Measurements from ENCODE around the gene RUSF1.
"Not testable (repeated sequence)": the region's sequence is repeated elsewhere in the genome, so short reads cannot be mapped to it uniquely, and the experiment has no call there.

The RUSF1 gene

DNA sequence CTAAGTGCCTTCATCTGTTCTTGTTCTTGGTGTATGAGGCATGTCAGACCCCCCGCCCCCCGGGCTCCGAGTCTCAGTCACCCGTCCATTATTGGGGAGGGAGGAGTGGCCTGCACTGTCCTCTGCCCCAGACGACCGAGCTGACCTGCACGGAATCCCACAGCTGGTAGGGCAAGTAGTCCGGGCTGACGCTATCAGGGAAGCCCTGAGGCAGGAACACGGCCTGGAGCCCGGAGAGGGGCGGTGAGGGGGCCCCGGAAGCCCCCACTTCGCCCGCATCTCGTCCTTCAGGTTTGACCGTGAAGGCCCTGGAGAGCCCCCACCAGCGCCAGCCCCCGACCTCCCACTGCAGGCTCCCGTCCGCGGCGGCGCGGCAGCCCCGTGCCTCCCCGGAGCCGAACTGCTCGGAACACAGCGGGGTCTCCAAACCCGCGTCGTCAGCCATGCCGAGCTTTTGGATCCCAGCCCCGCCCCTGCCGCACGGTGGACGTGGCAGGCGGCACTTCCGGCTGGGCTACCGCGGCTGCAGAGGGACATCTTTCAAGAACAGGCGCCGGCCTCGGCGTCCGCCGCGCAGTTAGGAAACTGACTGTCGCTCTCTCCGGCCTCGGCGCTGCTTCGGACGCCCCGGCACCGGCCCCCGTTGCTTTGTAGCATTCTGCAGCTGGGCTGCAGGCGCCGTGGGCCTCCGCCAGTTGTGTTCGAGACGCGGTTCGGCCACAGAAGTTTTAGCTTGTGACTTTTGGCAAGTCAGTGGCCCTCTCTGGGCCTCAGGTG is at the start of gene RUSF1:
Gene RUSF1, minus strand, starts transcription at position 463 of the 777 bp plus-strand sequence. Its CDS starts 18 bp downstream, at position 445.
- DNase-seq, result peak; percentile 43 to 93 (median 84)

DNA sequence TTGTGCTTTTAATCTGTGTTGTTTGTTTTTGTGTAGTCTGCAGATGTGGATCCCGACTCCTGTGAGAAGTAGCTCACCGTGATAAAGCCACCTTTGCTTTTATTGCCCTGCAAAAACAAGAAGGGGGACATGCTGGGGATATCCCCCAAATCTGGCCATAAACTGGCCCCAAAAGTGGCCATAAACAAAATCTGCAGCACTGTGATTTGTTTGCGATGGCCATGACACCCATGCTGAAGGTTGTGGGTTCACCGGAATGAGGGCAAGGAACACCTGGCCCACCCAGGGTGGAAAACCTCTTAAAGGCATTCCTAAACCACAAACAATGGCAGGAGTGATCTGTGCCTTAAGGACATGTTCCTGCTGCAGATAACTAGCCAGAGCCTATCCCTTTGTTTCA is 34.6 kb upstream of the RUSF1 start:
- DNase-seq, result no peak

- not testable (repeated sequence) for DNase-seq
These were observed 31.6 kb upstream of the RUSF1 start for GRCh38 chr16:31539762-31540161.

DNA sequence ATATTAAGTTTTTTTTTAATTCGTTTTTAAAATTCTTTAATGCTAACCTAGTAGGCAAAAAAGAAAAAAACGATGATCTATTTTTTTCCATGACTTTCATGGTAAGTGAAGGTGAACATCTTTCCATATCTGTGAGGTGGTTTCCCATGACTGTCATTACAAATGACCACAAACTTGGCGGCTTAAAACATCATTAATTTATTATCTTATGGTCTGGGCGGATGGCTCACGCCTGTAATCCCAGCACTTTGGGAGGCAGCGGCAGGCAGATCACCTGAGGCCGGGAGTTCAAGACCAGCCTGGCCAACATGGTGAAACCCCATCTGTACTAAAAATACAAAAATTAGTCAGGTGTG is 30.0 kb upstream of the RUSF1 start:
- DNase-seq, result not testable (repeated sequence)

DNA sequence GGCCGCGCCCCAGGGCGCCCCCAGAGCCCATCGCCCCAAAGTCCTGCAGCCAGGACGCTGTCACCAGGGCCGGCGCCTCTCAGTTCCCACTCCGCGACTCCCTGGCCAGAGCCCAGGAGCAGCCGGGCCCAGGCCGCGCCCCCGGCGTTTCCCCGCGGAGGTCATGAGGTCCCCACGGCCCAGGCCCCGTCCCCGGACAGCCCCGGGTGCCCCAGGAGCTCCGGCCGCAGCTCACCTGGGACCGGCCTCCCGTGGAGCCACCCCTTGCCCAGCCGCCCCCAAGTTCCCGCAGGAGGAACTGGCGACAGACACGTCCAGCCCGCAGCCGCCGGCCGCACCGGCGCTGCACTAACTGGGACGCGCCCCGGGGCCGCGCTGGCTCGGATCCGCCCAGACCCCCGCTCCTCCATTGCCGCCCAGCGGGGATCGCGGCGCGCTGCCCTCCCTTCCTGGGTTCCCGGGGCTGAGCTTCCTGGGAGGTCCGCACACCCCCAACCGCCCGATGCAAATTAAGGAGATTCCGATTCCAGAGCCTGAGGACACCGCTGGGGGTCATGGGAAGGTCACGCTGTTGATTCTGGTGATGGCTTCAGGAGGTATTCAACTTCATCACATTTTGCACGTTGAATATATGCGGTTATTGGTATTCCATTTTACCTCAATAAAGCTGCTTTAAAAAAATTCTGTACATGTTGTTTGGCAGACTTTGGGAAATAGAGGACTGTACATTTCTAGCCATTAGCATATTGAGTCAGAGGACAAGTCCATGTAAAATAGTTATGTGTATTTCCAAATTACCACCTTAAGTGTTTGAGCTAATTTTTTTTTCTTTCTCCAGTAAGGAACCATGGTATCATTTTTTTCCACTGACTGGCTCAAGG is 29.4 kb upstream of the RUSF1 start:
- no peak for DNase-seq

GRCh38 chr16:31536804-31537361 is 28.7 kb upstream of the RUSF1 start:
- no peak for DNase-seq

DNA sequence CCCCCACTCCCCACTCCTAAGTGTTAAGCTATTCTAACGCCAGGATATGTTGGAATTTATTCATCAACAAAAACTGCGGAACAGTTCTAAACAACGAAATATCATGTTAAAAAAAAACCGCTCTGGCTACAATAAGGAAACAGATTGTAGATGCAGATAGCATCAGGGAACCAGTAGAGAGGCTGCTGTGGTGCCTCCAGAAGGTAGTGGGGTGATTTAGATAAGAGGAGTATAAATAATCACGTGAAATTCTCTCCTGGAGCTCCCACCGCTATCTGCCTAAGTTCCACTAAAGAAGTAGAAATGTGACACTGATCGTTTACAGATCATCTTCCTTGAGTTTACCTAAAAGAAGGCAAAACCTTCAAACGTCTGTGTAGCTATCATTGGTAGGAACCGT is 27.5 kb upstream of the RUSF1 start:
- DNase-seq, result no peak

DNA sequence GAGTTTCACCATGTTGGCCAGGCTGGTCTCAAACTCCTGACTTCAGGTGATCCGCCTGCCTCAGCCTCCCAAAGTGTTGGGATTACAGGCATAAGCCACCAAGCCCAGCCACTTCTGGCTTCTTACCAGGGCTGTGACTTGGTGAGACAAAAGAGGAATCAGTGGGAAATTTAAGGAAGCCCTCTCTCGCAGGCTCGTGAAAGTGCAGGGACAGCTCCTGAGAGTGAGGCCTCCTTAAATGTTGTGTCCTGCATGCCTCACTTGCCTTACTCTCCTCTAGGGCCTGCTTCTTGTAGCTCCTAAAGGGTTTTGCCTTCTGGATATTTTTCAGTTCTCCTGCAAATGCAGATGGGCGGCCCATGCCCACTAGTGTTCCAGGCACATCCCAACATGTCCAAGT is 24.7 kb upstream of the RUSF1 start:
- DNase-seq, result no peak

DNA sequence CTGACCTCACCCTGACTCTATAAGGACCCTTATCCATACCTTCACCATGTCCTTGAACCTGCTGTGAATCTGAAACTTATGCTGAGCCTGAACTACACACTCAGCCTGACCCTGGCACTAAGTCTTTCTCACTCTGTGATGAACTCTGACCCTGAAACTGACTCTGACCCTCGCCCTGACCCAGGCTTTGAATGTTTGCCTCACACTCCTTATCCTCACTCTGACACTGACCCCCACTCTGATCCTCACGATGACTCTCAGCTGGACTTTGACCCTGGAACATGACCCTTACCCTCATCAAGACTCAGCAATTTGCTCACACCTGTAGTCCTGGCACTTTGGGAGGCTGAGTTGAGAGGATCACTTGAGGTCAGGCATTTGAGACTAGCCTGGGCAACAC is 23.9 kb upstream of the RUSF1 start:
- DNase-seq, result no peak

DNA sequence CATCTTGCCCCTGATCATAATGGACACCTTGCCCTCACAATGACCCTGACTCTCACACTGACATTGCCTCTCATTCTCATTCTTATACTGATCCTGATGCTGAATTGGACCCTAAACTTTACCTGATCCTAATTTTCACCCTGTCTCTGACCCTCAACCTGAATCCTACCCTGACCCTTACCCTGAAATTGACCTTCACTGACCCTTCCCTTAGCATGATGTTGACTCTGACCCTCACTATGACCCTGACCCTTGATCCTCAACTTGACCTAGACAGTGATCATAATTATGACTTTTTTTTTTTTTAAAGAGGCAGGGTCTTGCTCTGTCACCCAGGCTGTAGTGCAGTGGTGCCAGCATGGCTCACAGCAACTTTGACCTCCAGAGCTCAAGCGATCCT is 22.9 kb upstream of the RUSF1 start:
- DNase-seq, result no peak

GRCh38 chr16:31530405-31530804 is 22.2 kb upstream of the RUSF1 start:
- DNase-seq, result no peak

DNA sequence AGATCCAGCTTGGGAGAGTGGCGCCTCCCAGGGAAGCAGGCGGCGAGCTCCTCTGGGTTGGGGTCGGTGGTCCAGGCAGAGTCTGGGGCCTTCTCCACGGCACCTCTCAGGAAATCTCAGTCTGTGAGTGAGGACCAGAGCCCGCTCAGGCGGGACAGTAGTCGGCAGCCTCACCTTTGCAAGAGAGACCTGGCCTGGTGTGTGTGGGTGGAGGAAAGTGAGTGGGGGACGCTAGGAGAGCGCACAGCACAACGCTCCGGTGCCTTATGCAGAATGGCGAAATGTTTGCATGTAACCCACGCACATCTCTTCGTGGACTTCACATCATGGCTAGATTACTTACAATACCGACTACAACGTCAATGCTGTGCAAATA is 21.7 kb upstream of the RUSF1 start:
- no peak for DNase-seq

GRCh38 chr16:31529108-31529936 is 21.1 kb upstream of the RUSF1 start:
- DNase-seq, result no peak

GRCh38 chr16:31528523-31529107 is 20.4 kb upstream of the RUSF1 start:
- no peak for DNase-seq

DNA sequence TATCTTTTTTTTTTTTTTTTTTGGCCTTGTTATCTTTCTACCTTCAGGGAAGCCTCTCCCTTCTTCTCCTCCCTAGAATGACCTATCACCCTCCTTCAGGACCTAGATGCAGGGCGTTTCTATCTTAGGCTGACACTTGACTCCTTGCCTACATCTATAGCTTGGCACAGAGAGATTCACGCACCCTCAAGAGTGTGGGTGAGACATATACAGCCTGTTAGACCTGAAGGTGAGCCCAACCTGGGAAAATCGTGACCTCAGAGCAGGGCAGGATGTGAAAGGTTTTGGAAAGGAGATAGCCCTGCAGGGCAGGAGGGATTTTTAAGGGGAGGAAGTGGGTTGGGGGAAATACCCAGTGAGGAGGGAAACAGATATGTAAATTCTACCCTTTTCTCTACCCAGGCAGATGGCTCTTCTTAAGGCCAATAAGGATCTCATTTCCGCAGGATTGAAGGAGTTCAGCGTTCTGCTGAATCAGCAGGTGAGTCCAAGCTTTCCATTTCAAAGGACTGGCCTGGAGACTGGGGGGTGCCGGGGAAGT is 19.6 kb upstream of the RUSF1 start, which contains the start of gene AHSP:
Gene AHSP, plus strand, starts transcription at position 167 of the 541 bp plus-strand sequence. Its CDS starts 240 bp downstream, at position 407.
- no peak for DNase-seq

DNA sequence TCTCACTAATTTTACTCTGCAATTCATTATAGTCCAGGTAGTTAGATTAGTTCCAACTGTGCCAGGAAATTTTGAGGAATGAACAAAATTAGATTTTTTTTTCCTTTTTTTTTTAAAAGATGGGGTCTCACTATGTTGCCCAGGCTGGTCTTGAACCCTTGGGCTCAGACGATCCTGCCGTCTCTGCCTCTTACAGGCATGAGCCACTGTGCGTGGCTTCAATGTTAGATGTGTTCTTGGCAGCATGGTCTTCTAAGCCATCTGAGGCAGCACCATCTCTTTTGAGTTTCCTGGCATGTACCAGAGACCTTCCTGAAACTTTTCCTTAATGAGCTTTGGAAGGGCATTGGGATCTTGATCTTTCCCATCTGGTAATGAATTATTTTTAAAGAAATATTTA is 16.9 kb upstream of the RUSF1 start:
- DNase-seq, result no peak

DNA sequence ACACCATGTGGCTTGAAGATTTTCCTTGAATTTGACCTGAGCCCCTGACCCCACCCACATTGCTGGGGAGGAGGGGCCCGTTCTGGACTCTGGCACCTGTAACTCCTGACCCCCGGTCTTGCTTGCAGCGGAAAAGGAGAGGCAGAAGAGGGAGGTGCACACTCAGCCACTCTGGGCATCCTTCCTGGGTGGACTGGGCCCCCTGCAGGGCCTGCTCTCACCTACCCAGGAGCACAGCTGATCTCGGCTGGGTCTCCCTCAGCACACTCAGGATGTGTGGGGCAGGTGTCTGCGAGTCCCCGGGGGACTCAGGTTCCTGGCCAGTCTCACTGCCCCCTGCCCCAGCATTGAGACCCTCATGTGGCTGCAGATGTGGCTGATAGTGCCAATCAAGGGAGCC is 15.6 kb upstream of the RUSF1 start:
- not testable (repeated sequence) for DNase-seq

DNA sequence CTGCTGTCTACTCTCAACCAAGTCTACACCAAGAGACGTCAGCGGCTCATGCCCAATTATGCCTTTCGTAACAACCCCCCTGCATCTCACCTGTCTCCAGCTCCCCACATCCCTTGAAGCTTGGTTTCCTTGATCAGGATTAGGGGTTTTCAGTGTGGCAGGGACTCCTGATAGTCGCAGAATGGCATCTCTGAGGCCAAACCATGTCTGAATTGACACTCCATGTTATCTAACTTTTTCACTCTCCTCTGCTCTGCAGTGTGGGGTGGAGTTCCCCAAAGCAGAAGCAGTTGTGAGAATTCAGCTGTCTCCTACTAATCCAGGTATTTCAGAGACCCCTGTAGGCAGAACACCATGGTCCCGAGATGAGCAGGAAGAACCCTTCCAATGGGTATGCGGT is 13.9 kb upstream of the RUSF1 start:
- no peak for DNase-seq

- DNase-seq, result no peak
These were observed 13.2 kb upstream of the RUSF1 start for GRCh38 chr16:31521368-31521767.

DNA sequence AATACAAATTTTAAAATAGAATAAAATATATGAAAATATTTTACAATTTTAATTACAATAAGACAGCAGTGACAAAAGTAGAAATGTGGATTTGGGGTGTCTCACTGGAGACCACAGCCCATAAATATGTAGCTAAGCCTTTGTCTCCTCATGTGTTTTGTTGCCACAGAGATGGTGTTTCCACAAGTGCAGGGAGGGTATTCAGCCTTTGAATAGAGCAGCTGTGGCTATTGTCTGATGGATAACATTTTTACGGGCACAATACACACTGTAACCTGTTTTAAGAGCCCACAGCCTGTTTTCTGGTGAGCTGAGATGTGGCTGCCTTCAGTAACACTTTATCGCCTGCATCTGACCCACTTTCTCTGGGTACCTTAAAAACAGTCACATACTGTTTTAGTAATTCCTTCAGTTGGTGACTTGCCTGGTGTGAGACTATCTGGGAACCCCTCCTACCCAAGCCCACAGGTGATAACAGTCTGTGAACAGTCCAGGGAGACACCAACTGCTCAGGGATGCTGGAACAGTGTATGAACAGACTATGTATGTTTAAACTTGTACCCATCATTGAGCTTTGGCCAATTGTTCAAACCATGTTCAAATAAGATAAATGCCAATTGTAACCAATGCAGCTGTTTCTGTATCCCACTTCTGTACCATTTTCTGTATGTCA is 11.7 kb upstream of the RUSF1 start:
- DNase-seq, result no peak
